PC-9 (cell line): Measurements from ENCODE around the gene SH3BP5L. TPM values are rescaled to one million over a fixed set of nuclear protein-coding genes. Genes with fewer than 3 reads are reported as not detected.

Experiments
- BruUV-seq: library from RNA; stranded (reverse); fragments of 400-500 nt; replicated peaks from 2 replicates; lab custom pipeline; 2021; lab: Mats Ljungman, UMichigan
- CTCF ChIA-PET: fragments of 300-600 bp; sonication (Branson Sonifier 250); formaldehyde crosslinking; loops from one replicate; lab custom pipeline; 2022; ENCODE audit warnings: antibody characterized with exemption; lab: Charles Lee
- POLR2A ChIA-PET: fragments of 300-600 bp; sonication (Branson Sonifier 250); formaldehyde crosslinking; loops from one replicate; lab custom pipeline; 2022; ENCODE audit warnings: antibody characterized with exemption; ENCODE audit not compliant: unreplicated experiment; lab: Charles Lee
- DNase-seq, 2 experiments: peaks; one replicate each; pipeline versions ENCODE4 v3.0.0 to v3.0.0-alpha.2; 2015 to 2022; ENCODE audit warnings: mixed read lengths in 1 of 2
- H2AFZ ChIP-seq: fragments of 200-600 bp; sonication (generic); 2 replicates; pipeline ENCODE4 v1.8.1; 2017; ENCODE audit warnings: antibody characterized with exemption
- H3F3A ChIP-seq: fragments of 200-600 bp; sonication (generic); 2 replicates; pipeline ENCODE4 v1.8.1; 2017; ENCODE audit warnings: antibody characterized with exemption, mild to moderate bottlenecking, low read depth; ENCODE audit not compliant: insufficient read depth
- H3K27ac ChIP-seq: fragments of 200-600 bp; sonication (generic); 2 replicates; pipeline ENCODE4 v1.6.1; 2016; ENCODE audit warnings: mixed run types
- H3K27me3 ChIP-seq: fragments of 200-600 bp; sonication (generic); 2 replicates; pipeline ENCODE4 v1.6.1; 2016; ENCODE audit warnings: low read depth, mixed run types; ENCODE audit not compliant: insufficient read depth
- H3K36me3 ChIP-seq: fragments of 200-600 bp; sonication (generic); 2 replicates; pipeline ENCODE4 v1.6.1; 2016; ENCODE audit warnings: low read depth, mixed run types
- H3K4me1 ChIP-seq: fragments of 200-600 bp; sonication (generic); replicated peaks from 2 replicates; pipeline ENCODE4 v1.6.1; 2016; ENCODE audit warnings: mixed run types; ENCODE audit not compliant: insufficient read depth
- H3K4me2 ChIP-seq: fragments of 200-600 bp; sonication (generic); 2 replicates; pipeline ENCODE4 v1.6.1; 2017; ENCODE audit warnings: mixed run types
- H3K4me3 ChIP-seq: fragments of 200-600 bp; sonication (generic); 2 replicates; pipeline ENCODE4 v1.6.1; 2016; ENCODE audit warnings: mixed run types
- H3K79me2 ChIP-seq: fragments of 200-600 bp; sonication (generic); 2 replicates; pipeline ENCODE4 v1.6.1; 2017; ENCODE audit warnings: low read depth, mixed run types
- H3K9me2 ChIP-seq: fragments of 200-600 bp; sonication (generic); 2 replicates; pipeline ENCODE4 v1.8.1; 2017; ENCODE audit warnings: mild to moderate bottlenecking; ENCODE audit not compliant: insufficient read depth
- H3K9me3 ChIP-seq: fragments of 200-600 bp; sonication (generic); 2 replicates; pipeline ENCODE4 v1.8.1; 2016; ENCODE audit warnings: low read depth; ENCODE audit not compliant: insufficient read depth
- H4K20me1 ChIP-seq: fragments of 200-600 bp; sonication (generic); 2 replicates; pipeline ENCODE4 v1.8.1; 2017; ENCODE audit not compliant: insufficient read depth
- CTCF ChIP-seq: fragments of 200-600 bp; sonication (generic); conservative IDR thresholded peaks from 2 replicates; pipeline ENCODE4 v1.6.1; 2017; ENCODE audit warnings: mixed run types, antibody characterized with exemption, mild to moderate bottlenecking, moderate library complexity
- EZH2 ChIP-seq: fragments of 200-600 bp; sonication (generic); IDR thresholded peaks from 2 replicates; pipeline ENCODE4 v1.8.0; 2017; ENCODE audit warnings: antibody characterized with exemption, low read depth
- intact Hi-C: fragments of 100-400 bp; cut with micrococcal nuclease; formaldehyde crosslinking; loops from one replicate; pipeline ENCODE4 v1.10.0; 2022; ENCODE audit not compliant: unreplicated experiment
- total RNA-seq: library from RNA; stranded (reverse); gene quantifications from 2 replicates; pipeline ENCODE4 v1.2.3, GENCODE V29; 2021

The SH3BP5L gene
- total RNA-seq, 1 experiment from 2014 or later: 24.6 TPM

GRCh38 chr1:248852481-248853405, 27.0 kb upstream of the SH3BP5L start:
- TF ChIP-seq CTCF (no peak), EZH2 (no peak)
- no peak for DNase-seq
- intact Hi-C loops: no loop called here
- no peaks in the 10 kb centered on the region for H3K27me3 ChIP-seq
- ChIA-PET POLR2A (no interaction called here), CTCF (no interaction called here)
- no peaks in the 10 kb centered on the region for H4K20me1 ChIP-seq
- H3K4me3 ChIP-seq: no peak overlapping the region
- H3K27ac ChIP-seq: no peak overlapping the region
- H3K4me2 ChIP-seq: no peak overlapping the region
- no peaks in the 10 kb centered on the region for H3K9me2 ChIP-seq
- H2AFZ ChIP-seq: no peak overlapping the region
- H3F3A ChIP-seq: no peaks in the 10 kb centered on the region
- no TSS peak for BruUV-seq
- no peaks in the 10 kb centered on the region; the same call in 1 of the 2 replicates for H3K36me3 ChIP-seq
- no peaks in the 10 kb centered on the region for H3K9me3 ChIP-seq
- H3K79me2 ChIP-seq: peaks cover 17% of the 10 kb centered on the region
- peaks cover 11% of the 10 kb centered on the region for H3K4me1 ChIP-seq

GRCh38 chr1:248851390-248851789, 25.7 kb upstream of the SH3BP5L start:
- Histone ChIP-seq H3K9me2 (no peaks in the 10 kb centered on the region), H3K27ac (no peak overlapping the region), H3K4me1 (no peaks in the 10 kb centered on the region), H3K79me2 (peaks cover 3% of the 10 kb centered on the region), H2AFZ (no peak overlapping the region), H3K4me3 (no peak overlapping the region), H3K9me3 (no peaks in the 10 kb centered on the region), H3K4me2 (no peak overlapping the region), H3K27me3 (no peaks in the 10 kb centered on the region), H3K36me3 (no peaks in the 10 kb centered on the region; the same call in 1 of the 2 replicates), H4K20me1 (no peaks in the 10 kb centered on the region), H3F3A (no peaks in the 10 kb centered on the region)
- BruUV-seq: no TSS peak
- intact Hi-C loops: no loop called here
- ChIA-PET POLR2A (no interaction called here), CTCF (no interaction called here)
- TF ChIP-seq CTCF: no peak
- no peak for TF ChIP-seq EZH2
- DNase-seq: no peak

GRCh38 chr1:248850536-248851251, 25.0 kb upstream of the SH3BP5L start:
- no peak overlapping the region for H3K4me3 ChIP-seq
- ChIA-PET POLR2A (no interaction called here), CTCF (no interaction called here)

More at GRCh38 chr1:248850536-248851251, 25.0 kb upstream of the SH3BP5L start:
- DNase-seq: no peak
- intact Hi-C loops: no loop called here
- BruUV-seq: no TSS peak
- no peaks in the 10 kb centered on the region for H3K9me3 ChIP-seq
- H3K27me3 ChIP-seq: no peaks in the 10 kb centered on the region
- H3K4me1 ChIP-seq: no peaks in the 10 kb centered on the region
- no peak overlapping the region for H3K4me2 ChIP-seq
- H4K20me1 ChIP-seq: no peaks in the 10 kb centered on the region
- no peaks in the 10 kb centered on the region for H3F3A ChIP-seq
- TF ChIP-seq CTCF: no peak
- TF ChIP-seq EZH2: no peak
- H2AFZ ChIP-seq: no peak overlapping the region
- no peak overlapping the region for H3K27ac ChIP-seq
- no peaks in the 10 kb centered on the region; the same call in 1 of the 2 replicates for H3K36me3 ChIP-seq
- H3K79me2 ChIP-seq: no peaks in the 10 kb centered on the region
- no peaks in the 10 kb centered on the region for H3K9me2 ChIP-seq
